H54 (cell line): Measurements from ENCODE around the gene ATAD3A.

ENCODE experiments used
- DNase-seq: peaks from one replicate; pipeline ENCODE4 v3.0.0; 2011; ENCODE audit warnings: low spot score, mixed read lengths; ENCODE audit not compliant: insufficient read length
- FAIRE-seq: peaks from 3 replicates; lab custom pipeline; 2011; peaks lifted over from hg19 to GRCh38; lab: Jason Lieb, UNC
- POLR2A ChIP-seq: IDR thresholded peaks from 2 replicates; pipeline ENCODE4 v1.6.1; 2011; ENCODE audit warnings: low read depth, mild to moderate bottlenecking, low read length

The ATAD3A gene

DNA sequence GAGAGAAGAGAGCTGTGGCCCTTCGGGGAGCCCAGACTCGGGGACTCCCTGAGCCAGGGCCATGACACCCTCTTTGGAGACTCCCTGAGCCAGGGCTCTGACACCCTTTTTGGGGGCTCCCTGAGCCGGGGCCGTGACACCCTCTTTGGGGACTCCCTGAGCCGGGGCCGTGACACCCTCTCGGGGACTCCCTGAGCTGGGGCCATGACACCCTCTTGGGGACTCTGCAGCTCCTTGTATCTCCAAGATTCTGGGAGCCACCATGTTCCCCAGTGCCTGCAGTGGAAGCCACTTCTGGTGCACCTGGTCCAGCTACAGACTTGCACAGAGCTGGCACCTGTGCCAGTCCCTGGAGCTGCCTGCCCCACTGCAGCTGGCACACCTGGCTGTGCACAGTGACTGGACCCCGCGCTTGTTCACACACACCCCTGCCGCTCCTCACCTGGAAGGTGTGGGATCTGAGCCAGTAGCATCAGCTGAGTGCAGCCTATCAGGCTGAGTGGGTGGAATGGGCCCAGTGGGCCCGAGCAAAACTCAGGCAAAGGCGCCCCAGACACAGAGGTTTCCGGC is 66.5 kb downstream of the ATAD3A start:
- DNase-seq (no peak), FAIRE-seq (no peak)
- no peak for TF ChIP-seq POLR2A

DNA sequence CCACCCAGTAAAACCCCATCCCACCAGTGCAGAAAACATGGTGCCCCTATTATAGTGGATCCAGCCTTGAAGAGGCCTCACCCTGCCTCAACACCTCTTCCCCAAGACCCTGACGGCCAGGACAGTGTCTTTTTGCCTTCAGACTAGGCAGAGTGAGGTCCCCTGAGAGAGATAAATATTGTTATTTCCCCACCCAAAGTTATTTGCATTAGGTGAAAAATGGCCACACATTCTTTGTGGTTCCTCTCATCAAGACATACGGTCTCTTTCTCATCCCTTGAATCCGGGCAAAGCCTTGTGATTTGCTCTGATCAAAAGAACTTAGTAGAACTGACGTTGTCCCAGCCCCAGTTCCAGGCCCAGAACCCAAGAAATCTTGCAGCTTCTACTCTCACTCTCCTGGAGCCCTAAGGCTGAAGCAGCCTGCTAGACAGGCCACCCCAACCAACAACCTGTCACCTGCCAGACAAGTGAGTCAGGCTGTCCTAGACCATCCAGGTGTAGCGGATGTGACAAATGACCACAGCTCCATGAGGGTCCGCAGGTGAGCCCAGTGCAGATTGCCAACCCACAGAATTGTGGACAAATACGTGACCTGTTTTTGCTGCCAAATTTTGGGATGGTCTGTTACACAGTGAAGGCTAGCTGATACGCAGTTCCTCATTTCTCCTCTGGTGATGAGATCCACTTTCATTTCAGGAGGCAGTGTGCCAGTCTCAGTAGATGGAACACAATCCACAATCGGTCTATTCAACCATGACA is 70.8 kb downstream of the ATAD3A start:
- FAIRE-seq, result no peak
- no peak for DNase-seq
- no peak for TF ChIP-seq POLR2A

GRCh38 chr1:1583347-1584010 is 71.5 kb downstream of the ATAD3A start:
- DNase-seq, result no peak
- TF ChIP-seq POLR2A, result no peak
- no peak for FAIRE-seq
